HG03457 (cell line): ENCODE results near the gene HSD3B1.
"Not testable (repeated sequence)": the region's sequence is repeated elsewhere in the genome, so short reads cannot be mapped to it uniquely, and the experiment has no call there.

Experiments used
- ATAC-seq: cut with Tn5 transposase; IDR thresholded peaks from one replicate; pipeline ENCODE4 v1.9.1; 2021; ENCODE audit warnings: moderate number of reproducible peaks; ENCODE audit not compliant: unreplicated experiment

The HSD3B1 gene

GRCh38 chr1:119551218-119551617, 44.2 kb downstream of the HSD3B1 start:
- ATAC-seq: no peak

GRCh38 chr1:119552656-119553055, 45.6 kb downstream of the HSD3B1 start:
- ATAC-seq: not testable (repeated sequence)

DNA sequence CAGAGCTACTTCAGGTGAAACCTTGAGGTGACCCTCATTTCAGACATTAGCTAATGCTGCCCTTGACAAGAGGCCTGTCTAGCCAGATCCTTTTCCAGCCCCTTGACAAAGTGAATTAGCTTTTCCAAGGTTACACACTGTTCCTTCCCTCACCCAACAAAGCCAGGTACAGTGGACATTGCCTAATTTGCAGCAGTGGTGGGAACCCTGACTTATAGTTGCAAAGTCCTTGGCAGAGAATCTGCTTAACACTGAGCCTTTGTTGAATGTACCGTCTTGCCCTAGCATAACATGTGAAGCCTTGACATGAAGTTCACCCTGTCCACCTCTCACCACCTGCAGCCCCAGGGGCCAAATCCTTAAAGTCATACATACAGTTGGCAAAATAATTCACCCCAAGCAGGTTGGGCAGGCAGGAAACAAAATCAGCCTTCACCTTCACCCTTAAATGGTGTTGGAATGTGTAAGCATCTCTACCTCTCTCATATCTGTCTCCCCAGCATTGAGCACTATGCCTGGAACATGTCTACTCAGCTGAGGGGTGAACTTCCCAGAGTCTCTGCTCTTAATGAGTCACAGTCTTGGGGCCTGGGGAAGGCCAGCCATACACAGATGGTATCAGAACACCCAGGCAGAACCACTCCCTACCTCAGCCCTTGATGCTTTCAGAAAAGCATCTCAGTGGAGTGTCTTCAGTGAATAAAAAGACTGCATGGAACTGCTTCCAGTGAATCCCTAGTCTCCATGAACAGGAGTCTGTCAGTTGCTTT, 46.5 kb downstream of the HSD3B1 start:
- ATAC-seq: not testable (repeated sequence)

DNA sequence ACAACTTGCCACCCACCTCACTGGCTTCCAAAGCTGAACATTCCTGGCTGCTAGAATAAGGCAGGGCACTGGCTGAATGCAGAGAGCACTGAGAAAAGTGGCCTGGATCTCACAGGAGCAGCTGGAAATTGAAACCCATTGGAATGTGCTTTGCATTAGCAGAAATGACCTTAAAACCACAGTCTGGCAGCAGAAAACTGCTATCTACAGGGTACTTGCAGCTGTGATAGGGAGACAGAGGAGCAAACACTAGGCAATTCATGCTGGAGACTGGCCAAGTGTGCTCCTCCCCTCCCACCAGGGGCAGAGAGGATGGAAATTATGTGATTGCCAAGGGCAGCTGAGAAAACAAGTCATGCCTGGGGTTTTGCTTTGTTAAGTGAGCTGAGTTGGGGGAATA, 47.2 kb downstream of the HSD3B1 start:
- no peak for ATAC-seq

DNA sequence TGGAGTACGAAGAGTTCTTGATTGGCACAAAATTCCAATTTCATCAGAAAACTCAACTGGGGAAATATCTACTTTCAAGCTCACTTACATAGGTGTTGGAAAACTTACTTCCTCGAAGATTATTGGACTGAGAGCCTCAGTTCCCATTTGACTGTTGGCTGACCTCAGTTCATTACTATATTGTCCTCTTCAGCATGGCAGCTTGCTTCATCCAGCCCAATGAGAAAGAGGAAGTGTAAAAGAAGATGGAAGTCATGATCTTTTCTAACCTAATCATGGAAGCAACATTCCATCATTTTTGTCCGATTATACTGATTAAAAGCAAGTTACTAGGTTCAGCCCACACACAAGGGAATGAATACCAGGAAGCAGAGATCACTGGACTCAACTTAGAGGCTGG, 49.4 kb downstream of the HSD3B1 start:
- no peak for ATAC-seq

DNA sequence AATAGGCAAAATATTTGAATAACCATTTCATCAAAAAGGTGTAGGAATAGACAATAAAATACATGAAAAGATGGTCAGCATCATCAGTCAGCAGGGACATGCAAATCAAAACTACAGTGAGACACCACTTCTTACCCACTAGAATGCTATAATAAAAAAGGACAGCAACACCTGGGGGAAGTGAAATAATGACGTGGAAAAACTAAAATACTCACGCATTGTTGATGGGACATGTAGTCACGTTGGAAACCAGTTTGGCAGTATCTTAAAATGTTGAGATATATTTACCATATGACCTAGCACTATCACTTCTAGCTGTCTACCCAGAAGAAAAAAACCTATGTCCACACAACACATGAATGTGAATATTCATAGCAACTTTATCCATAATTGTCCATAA, 53.4 kb downstream of the HSD3B1 start:
- not testable (repeated sequence) for ATAC-seq

DNA sequence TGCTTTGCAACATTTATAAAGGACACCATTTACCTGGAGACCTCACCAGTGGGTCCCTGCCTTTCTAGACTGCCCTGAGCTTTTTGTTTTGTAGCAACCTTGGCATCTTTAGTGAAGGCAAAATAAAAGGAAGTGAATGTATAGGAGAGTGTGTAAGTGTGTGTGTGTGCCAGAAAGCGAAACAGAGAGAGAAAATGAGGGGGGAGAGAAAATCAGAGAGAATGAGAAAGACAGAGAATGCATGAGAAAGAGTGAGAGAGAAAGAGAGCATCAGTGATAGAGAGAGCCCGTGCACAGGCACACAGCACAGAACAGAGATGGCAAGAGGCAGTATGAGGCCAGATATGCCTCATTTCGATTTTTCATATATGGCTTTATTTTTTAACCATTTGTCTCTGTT, 57.5 kb downstream of the HSD3B1 start:
- ATAC-seq: no peak
